Sigmoid colon (tissue), 3 donors: ENCODE data around the gene LRRC37A2.
"Not testable (repeated sequence)": the region's sequence is repeated elsewhere in the genome, so short reads cannot be mapped to it uniquely, and the experiment has no call there.

Experiments
- POLR2A ChIP-seq, 2 donors: fragments of 450-650 bp; IDR thresholded peaks; one replicate each; pipeline ENCODE4 v1.6.1; 2016; ENCODE audit warnings: antibody characterized with exemption in 2 of 2, mild to moderate bottlenecking in 2 of 2, moderate library complexity in 2 of 2
- TF ChIP-seq, protein P1 (sequence below), 4 experiments: fragments of 450-650 bp in 3 of 4; fragments of 200-600 bp in 1 of 4; IDR thresholded peaks; one replicate each; pipeline ENCODE4 v1.5.1; 2016 to 2019; ENCODE audit warnings: antibody characterized with exemption in 4 of 4, mild to moderate bottlenecking in 3 of 4, moderate library complexity in 2 of 4

DNA sequence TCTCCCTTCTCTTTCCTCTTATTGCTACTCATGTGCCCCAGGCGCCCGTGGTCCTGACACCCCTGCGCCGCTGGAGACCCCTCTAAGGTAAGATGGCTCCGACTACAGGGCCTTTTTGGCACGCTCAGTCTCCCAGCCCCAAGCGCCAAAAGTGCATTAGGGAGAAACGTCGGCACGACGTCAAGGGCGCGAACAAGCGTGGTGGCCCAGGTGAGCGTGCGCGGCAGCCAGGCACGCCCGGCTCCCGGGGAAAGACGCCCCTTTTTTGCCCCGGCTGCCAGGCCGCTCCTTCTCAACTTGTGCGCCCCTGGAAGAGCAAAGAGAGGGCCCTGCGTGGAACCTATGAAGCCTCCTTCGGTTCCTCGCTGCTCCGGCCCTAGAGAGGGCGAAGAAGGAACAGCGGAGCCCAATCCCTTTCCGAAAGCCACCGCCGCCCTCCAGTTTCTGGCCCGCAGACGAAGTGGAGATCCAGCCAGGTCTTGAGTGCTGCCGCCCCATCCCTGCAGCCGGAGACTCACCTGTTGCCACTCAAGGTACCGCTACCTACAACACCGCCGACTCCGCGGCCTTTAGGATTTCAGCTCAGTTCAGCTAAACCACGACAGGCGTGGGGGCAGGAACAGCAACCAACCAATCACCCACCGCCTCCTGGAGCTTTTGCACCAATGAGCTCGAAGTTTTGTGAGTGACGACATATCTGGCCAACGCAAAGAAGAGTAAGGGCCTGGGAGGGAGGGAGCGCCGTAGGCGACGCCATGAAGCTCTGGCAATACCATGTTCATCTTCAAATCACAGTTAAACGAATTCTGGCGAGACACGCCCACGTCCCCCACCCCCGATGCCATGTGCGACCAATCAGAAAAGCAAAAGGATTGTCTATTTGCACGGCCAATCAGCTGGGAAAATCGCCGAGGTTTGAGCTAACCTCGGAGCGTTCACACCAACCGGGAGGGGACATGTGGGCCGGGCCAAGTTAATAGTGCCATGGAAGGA lies 67.1 kb downstream of the LRRC37A2 start, which contains the start of gene ARL17A:
- TF ChIP-seq POLR2A (IDR thresholded peaks at IDR 0.05), result not testable (repeated sequence)
- TF ChIP-seq, protein P1, sequence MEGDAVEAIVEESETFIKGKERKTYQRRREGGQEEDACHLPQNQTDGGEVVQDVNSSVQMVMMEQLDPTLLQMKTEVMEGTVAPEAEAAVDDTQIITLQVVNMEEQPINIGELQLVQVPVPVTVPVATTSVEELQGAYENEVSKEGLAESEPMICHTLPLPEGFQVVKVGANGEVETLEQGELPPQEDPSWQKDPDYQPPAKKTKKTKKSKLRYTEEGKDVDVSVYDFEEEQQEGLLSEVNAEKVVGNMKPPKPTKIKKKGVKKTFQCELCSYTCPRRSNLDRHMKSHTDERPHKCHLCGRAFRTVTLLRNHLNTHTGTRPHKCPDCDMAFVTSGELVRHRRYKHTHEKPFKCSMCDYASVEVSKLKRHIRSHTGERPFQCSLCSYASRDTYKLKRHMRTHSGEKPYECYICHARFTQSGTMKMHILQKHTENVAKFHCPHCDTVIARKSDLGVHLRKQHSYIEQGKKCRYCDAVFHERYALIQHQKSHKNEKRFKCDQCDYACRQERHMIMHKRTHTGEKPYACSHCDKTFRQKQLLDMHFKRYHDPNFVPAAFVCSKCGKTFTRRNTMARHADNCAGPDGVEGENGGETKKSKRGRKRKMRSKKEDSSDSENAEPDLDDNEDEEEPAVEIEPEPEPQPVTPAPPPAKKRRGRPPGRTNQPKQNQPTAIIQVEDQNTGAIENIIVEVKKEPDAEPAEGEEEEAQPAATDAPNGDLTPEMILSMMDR (IDR thresholded peaks at IDR 0.05), result not testable (repeated sequence)
